Smooth muscle cell of the pulmonary artery (primary cell): ENCODE measurements around the gene PTPRM. TPM values are rescaled to one million over a fixed set of nuclear protein-coding genes. Genes with fewer than 3 reads are reported as not detected.

Experiments used
- total RNA-seq: library from RNA; depleted of rRNA; stranded (reverse); fragments of >200 nt; gene quantifications from 2 replicates; pipeline ENCODE4 v1.2.3, GENCODE V29; 2014

PTPRM gene
- total RNA-seq, result 99.4 and 101 TPM in 2 replicates

DNA sequence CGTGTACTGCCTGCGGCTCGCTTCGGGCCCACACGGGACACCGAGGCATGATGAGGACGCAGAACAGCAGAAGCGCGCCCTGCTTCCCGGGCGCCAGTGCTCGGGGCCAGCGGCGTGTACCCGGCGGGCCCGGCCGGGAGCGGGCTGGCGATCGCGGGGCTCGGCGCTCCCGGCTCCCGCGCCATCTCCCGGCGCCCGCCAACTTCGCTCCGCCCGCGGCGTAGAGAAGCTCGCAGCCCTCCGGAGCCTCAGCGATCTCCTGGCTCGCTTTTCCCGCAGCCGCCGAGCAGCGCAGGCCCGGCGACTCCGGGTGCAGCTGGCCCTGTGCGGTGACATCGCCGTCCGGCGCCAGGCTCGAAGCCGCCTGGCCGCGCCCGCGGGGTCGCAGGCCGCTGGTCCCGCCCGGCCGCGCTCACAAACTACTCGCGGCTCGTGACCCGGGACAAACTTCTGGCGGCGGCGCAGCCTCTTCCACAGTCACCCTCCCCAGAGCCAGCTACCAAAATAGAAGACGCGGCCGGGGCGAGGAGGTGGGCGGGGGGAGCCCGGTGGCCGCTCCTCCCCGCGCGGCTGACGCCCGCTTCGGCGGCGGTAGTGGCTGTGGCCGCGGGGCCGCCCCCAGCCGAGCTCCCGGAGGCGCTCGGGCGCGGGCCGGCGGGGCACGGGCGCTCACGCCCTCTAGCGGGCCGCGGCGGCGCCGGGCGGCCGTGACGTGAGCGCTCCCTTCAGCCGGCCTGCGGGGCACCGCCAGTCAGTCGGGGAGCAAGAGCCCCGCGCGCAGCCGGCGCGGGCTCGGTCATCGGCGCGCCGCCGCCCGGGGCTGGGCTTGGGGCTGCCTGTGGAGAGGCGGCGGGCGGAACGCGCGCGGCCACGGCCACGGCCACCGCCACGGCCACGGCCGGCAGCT, at the start of gene PTPRM:
TSS of gene PTPRM (plus strand) at position 750 of the 907 bp plus-strand sequence. CDS start 503 bp downstream, outside the sequence.

